ENCODE data around the gene HOXA6.

The HOXA6 gene

GRCh38 chr7:27149842-27150567, 2.4 kb upstream of the HOXA6 start:
- DNase-seq (ENCODE audit: low read depth) = no peak

GRCh38 chr7:27148756-27149641, 1.4 kb upstream of the HOXA6 start:
- no peak for DNase-seq (ENCODE audit: low read depth)

- DNase-seq (ENCODE audit: low read depth) = no peak
These were observed 619 bp upstream of the HOXA6 start for GRCh38 chr7:27148031-27148755.

GRCh38 chr7:27146491-27147198, 929 bp downstream of the HOXA6 start:
- DNase-seq (ENCODE audit: low read depth) = no peak

- no peak for DNase-seq (ENCODE audit: low read depth)
These were observed 1.6 kb downstream of the HOXA6 start for GRCh38 chr7:27145914-27146412.

- DNase-seq (ENCODE audit: low read depth) = no peak
These were observed 2.2 kb downstream of the HOXA6 start for GRCh38 chr7:27145165-27145913.

GRCh38 chr7:27144781-27145164, 2.8 kb downstream of the HOXA6 start:
- no peak for DNase-seq (ENCODE audit: low read depth)

- no peak for DNase-seq (ENCODE audit: low read depth)
These were observed 3.4 kb downstream of the HOXA6 start for GRCh38 chr7:27143950-27144780.

- DNase-seq (ENCODE audit: low read depth) = no peak
These were observed 4.3 kb downstream of the HOXA6 start, which contains the start of gene HOXA5 for GRCh38 chr7:27143023-27143949. Gene HOXA5 (minus strand): TSS chr7:27143681. CDS start chr7:27143607, 74 bp downstream.

- no peak for DNase-seq (ENCODE audit: low read depth)
These were observed 5.0 kb downstream of the HOXA6 start for GRCh38 chr7:27142580-27143022.

GRCh38 chr7:27141923-27142579, 5.5 kb downstream of the HOXA6 start:
- DNase-seq (ENCODE audit: low read depth) = no peak

GRCh38 chr7:27141137-27141922, 6.2 kb downstream of the HOXA6 start:
- DNase-seq (ENCODE audit: low read depth) = no peak

- DNase-seq (ENCODE audit: low read depth) = no peak
These were observed 7.3 kb downstream of the HOXA6 start for GRCh38 chr7:27140126-27140857.

- no peak for DNase-seq (ENCODE audit: low read depth)
These were observed 8.0 kb downstream of the HOXA6 start for GRCh38 chr7:27139334-27140125.

GRCh38 chr7:27138985-27139333, 8.6 kb downstream of the HOXA6 start:
- DNase-seq (ENCODE audit: low read depth) = no peak

- DNase-seq (ENCODE audit: low read depth) = no peak
These were observed 9.1 kb downstream of the HOXA6 start for GRCh38 chr7:27138472-27138871.
